Measurements from ENCODE around the gene IL18R1.

- TF ChIP-seq, protein P1, sequence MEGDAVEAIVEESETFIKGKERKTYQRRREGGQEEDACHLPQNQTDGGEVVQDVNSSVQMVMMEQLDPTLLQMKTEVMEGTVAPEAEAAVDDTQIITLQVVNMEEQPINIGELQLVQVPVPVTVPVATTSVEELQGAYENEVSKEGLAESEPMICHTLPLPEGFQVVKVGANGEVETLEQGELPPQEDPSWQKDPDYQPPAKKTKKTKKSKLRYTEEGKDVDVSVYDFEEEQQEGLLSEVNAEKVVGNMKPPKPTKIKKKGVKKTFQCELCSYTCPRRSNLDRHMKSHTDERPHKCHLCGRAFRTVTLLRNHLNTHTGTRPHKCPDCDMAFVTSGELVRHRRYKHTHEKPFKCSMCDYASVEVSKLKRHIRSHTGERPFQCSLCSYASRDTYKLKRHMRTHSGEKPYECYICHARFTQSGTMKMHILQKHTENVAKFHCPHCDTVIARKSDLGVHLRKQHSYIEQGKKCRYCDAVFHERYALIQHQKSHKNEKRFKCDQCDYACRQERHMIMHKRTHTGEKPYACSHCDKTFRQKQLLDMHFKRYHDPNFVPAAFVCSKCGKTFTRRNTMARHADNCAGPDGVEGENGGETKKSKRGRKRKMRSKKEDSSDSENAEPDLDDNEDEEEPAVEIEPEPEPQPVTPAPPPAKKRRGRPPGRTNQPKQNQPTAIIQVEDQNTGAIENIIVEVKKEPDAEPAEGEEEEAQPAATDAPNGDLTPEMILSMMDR (conservative IDR thresholded peaks at IDR 0.05) = no peak
- TF ChIP-seq ZFX (IDR thresholded peaks at IDR 0.05) = no peak
Observed at GRCh38 chr2:102424754-102425153, 69.2 kb downstream of the IL18R1 start.
